GM21447 (cell line): ENCODE data around the gene HDAC4.

Source experiments
- ATAC-seq: cut with Tn5 transposase; IDR thresholded peaks from one replicate; pipeline ENCODE4 v1.9.1; 2021; ENCODE audit not compliant: unreplicated experiment

The HDAC4 gene

GRCh38 chr2:239311132-239312040 is 89.4 kb downstream of the HDAC4 start:
- no peak for ATAC-seq

GRCh38 chr2:239310401-239311061 is 90.3 kb downstream of the HDAC4 start:
- no peak for ATAC-seq

- ATAC-seq = no peak
Measured at GRCh38 chr2:239309398-239310245, 91.2 kb downstream of the HDAC4 start.

GRCh38 chr2:239308661-239309397 is 92.0 kb downstream of the HDAC4 start:
- no peak for ATAC-seq

- ATAC-seq = no peak
Measured at GRCh38 chr2:239307921-239308613, 92.8 kb downstream of the HDAC4 start.

GRCh38 chr2:239307221-239307569 is 93.6 kb downstream of the HDAC4 start:
- no peak for ATAC-seq

GRCh38 chr2:239306274-239307220 is 94.3 kb downstream of the HDAC4 start:
- no peak for ATAC-seq

- ATAC-seq = no peak
Measured at GRCh38 chr2:239305771-239306170, 95.0 kb downstream of the HDAC4 start.

- no peak for ATAC-seq
Measured at GRCh38 chr2:239305222-239305575, 95.6 kb downstream of the HDAC4 start.

- no peak for ATAC-seq
Measured at GRCh38 chr2:239304533-239305221, 96.1 kb downstream of the HDAC4 start.

- peak; percentile 63 for ATAC-seq
Measured at GRCh38 chr2:239303711-239304532, 96.9 kb downstream of the HDAC4 start.

- peak; percentile 56 for ATAC-seq
Measured at GRCh38 chr2:239302808-239303557, 97.8 kb downstream of the HDAC4 start.

- ATAC-seq = no peak
Measured at GRCh38 chr2:239302083-239302807, 98.6 kb downstream of the HDAC4 start.

- no peak for ATAC-seq
Measured at GRCh38 chr2:239300871-239301735, 99.7 kb downstream of the HDAC4 start.

- no peak for ATAC-seq
Measured at GRCh38 chr2:239300242-239300641, 100.6 kb downstream of the HDAC4 start.
